ENCODE results near the gene CAMTA1.

The CAMTA1 gene

DNA sequence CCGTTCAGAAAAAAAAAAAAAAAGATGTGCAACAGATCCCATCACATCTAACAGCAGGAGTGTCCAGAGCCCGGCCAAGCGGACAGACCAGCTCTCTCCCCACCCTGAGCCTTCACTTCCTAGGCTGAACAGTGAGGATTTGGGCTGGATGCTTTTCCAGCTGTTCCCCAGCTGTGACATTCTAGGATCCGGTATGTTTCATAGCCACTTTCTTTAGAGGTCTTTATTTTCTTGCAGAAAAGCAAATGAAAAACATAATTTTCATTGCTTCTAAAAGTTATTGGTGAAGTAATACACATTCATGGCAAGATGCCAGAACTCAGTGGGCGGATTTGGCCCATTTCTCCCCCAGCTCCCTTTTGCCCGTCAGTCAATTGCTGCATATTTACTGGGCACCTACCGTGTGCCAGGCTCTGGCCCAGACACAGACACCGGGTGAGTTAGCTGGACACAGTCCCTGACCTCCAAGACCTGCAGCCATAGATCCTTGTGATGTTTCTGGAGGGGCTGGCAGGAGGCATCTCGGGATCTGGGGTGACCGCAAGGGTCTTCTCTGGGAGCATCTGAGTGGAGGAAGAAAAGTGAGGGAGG is 772.1 kb downstream of the CAMTA1 start:
- H3K4me3 ChIP-seq (ENCODE audit: low read length), result no peak overlapping the region
- DNase-seq (ENCODE audit: low read depth), result no peak
- TF ChIP-seq, protein P1, sequence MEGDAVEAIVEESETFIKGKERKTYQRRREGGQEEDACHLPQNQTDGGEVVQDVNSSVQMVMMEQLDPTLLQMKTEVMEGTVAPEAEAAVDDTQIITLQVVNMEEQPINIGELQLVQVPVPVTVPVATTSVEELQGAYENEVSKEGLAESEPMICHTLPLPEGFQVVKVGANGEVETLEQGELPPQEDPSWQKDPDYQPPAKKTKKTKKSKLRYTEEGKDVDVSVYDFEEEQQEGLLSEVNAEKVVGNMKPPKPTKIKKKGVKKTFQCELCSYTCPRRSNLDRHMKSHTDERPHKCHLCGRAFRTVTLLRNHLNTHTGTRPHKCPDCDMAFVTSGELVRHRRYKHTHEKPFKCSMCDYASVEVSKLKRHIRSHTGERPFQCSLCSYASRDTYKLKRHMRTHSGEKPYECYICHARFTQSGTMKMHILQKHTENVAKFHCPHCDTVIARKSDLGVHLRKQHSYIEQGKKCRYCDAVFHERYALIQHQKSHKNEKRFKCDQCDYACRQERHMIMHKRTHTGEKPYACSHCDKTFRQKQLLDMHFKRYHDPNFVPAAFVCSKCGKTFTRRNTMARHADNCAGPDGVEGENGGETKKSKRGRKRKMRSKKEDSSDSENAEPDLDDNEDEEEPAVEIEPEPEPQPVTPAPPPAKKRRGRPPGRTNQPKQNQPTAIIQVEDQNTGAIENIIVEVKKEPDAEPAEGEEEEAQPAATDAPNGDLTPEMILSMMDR (IDR thresholded peaks at IDR 0.05; ENCODE audit: insufficient read depth, low read depth, low read length, missing control alignments), result no peak

DNA sequence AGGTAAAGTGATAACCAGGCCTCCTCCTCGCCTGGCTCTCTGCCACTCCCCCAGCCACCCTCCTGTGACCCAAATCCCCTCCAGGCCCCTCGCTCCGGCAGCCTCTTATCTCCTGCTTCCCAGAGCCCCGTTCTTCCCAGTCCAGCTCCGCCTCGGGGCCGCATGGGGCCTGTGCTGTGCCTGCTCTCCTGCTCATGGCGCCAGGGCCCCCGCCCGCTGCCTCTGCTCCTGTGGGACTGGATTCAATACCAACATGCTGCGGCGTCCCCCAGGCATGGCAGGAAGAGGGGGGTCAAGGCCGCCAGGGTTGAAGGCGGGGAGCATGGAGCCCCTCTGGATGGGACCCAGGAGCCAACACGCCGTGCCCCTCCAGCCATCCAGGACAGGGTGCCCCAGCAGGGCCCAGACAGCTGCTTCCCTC is 772.8 kb downstream of the CAMTA1 start:
- TF ChIP-seq, protein P1 (IDR thresholded peaks at IDR 0.05; ENCODE audit: insufficient read depth, low read depth, low read length, missing control alignments), result no peak
- no peak overlapping the region for H3K4me3 ChIP-seq (ENCODE audit: low read length)
- no peak for DNase-seq (ENCODE audit: low read depth)

GRCh38 chr1:7558481-7558880 is 773.2 kb downstream of the CAMTA1 start:
- no peak overlapping the region for H3K4me3 ChIP-seq (ENCODE audit: low read length)
- TF ChIP-seq, protein P1 (IDR thresholded peaks at IDR 0.05; ENCODE audit: insufficient read depth, low read depth, low read length, missing control alignments), result no peak
- no peak for DNase-seq (ENCODE audit: low read depth)

DNA sequence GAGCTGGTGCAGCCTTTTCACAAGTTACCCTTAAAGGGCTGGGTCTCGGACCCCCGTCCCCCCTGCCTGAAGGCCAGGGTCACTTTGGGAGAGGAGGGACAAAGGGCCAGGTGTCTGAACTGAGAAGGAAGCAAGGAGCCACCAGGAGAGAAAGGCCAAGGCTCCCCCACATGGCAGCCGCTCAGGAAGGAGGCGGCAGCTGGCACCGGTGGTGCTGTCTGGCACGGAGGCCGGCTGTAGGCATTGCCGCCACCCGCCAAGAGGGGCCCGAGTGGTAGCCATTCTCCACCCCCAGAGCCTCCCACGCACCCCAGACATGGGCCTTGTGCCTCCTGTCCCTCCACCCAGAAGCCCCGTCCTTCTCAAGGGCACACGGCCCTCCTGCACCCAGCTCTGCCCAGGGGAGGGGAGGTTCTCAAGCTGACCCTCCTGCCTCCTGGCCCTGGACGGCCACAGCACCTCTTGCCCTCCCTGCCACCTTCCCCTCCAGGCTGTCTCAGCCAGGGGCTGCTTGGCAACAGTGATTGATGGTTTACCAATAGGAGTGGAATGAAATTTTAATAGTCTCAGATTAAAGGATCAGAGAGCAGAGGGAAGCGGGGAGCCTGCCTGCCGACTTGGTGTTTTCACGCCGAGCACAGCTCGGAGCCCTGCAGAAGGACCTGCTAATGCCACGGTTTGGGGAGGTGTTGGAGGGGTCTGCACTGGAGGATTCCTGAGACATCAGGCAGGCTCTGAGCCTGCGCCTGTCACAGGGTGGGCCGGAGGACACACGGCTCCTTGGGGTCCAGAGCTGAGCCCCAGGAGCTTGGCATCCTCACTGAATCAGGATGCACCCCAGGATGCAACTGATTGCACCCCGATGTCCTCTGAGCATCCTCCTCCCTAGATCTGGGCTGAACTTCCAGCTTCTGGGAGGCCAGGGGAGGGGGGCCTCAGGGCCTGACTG is 773.9 kb downstream of the CAMTA1 start:
- H3K4me3 ChIP-seq (ENCODE audit: low read length), result no peak overlapping the region
- DNase-seq (ENCODE audit: low read depth), result no peak
- TF ChIP-seq, protein P1 (IDR thresholded peaks at IDR 0.05; ENCODE audit: insufficient read depth, low read depth, low read length, missing control alignments), result no peak

DNA sequence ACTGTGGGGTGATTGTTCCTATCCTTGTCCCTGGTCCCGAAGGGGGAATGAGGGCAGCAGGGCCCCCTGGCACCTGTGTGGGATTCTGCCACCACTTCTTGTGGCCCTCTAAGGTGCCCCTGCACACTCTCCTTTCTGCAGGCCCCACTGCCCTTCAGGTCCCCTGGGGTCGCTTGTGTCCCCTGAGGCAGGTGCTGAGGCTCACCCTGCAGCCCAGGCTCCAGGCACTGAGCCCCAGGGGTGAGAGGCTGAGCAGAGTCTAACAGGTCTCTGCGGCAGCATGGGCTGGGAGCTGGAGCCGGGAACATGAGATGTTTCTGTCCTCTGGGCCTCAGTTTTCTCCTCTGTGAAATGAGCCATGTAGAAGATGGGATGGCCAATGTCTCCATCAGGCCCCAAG is 774.9 kb downstream of the CAMTA1 start:
- TF ChIP-seq, protein P1 (IDR thresholded peaks at IDR 0.05; ENCODE audit: insufficient read depth, low read depth, low read length, missing control alignments), result no peak
- no peak overlapping the region for H3K4me3 ChIP-seq (ENCODE audit: low read length)
- no peak for DNase-seq (ENCODE audit: low read depth)

DNA sequence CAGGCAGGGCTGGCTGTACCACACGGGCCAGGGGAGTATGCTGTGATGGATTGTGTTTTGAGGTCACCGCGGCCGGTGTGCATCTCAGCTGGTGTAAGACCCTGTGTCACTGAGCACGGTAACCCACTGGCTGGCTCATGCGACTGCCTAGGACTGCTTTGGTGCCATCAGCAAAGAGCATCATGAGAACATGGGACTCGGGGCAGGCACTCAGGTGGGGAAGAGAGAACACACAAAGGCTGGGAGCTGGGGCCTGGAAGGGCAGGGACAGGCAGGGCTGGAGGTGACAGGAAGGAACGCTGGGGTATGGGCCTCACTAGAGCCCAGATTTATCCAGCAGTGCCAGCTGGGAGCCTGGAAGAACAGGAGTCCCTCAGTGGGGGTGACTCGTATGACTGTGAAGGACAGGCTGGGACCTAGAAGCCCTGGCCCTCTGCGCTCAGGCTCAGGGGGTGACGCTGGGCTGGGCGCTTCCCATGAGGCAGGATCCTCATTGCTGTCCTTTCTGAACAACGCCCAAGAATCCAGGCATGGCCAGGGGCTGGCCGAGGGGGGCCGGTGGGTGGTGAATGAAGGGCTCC is 775.4 kb downstream of the CAMTA1 start:
- DNase-seq (ENCODE audit: low read depth), result no peak
- no peak overlapping the region for H3K4me3 ChIP-seq (ENCODE audit: low read length)
- TF ChIP-seq, protein P1 (IDR thresholded peaks at IDR 0.05; ENCODE audit: insufficient read depth, low read depth, low read length, missing control alignments), result no peak

Measured in epithelial cell of esophagus (primary cell).